ENCODE results near the gene NUP50. TPM values are rescaled to one million over a fixed set of nuclear protein-coding genes. Genes with fewer than 3 reads are reported as not detected.

NUP50 gene
- total RNA-seq, 3 donors from 2014 or later (not counting 1 experiment from before 2014, with no cell fraction given) = 63.9 to 99.4 (median 98.6) TPM

DNA sequence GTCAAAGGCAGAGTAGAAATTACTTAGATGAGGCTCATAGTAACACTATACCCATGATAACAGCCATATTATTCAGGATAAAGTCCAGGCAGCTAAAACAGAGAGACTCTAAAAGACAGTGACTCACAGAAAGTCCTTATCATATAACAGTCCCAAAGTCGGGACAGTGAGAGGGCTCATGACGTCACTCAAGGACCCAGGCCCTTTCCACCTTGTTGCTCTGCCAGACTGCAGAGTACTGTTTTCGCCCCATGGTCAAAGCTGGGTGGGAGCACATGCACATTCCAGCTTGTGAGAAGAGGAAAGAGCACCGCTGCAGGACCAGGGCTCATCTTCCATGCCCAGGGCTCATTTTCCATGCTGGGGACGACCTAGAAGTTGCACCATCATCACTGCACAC lies 29.4 kb upstream of the NUP50 start:
- TF ChIP-seq, protein P1, sequence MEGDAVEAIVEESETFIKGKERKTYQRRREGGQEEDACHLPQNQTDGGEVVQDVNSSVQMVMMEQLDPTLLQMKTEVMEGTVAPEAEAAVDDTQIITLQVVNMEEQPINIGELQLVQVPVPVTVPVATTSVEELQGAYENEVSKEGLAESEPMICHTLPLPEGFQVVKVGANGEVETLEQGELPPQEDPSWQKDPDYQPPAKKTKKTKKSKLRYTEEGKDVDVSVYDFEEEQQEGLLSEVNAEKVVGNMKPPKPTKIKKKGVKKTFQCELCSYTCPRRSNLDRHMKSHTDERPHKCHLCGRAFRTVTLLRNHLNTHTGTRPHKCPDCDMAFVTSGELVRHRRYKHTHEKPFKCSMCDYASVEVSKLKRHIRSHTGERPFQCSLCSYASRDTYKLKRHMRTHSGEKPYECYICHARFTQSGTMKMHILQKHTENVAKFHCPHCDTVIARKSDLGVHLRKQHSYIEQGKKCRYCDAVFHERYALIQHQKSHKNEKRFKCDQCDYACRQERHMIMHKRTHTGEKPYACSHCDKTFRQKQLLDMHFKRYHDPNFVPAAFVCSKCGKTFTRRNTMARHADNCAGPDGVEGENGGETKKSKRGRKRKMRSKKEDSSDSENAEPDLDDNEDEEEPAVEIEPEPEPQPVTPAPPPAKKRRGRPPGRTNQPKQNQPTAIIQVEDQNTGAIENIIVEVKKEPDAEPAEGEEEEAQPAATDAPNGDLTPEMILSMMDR (IDR thresholded peaks at IDR 0.05) = no peak
- Histone ChIP-seq H3K36me3 (ENCODE audit: control insufficient read depth, insufficient read depth, low read length) (peaks cover 16% of the 10 kb centered on the region), H3K27ac (ENCODE audit: low read length) (no peak overlapping the region)

DNA sequence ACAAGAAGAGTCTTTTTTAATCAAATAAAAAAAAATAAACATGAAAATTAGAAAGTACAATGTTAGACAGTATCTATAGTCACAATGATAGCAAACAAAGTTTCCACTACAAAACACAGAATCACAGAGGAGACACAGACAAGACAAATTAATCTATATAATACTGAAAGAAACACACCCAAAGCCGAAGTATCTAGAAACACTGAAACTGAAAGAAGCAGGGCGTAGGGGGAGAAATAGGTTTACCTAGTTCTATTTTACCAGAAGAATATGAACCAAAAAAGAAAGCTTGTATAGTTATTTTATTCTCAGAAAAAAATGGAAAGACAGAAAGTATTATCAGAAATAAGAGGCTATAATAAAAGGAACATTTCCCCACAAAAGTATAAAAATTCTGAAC lies 27.1 kb upstream of the NUP50 start:
- ATAC-seq (no peak), DNase-seq (no peak)
- Histone ChIP-seq H3K9me3 (ENCODE audit: control insufficient read depth, insufficient read depth, low read length) (peaks cover 5% of the 10 kb centered on the region), H3K36me3 (ENCODE audit: control insufficient read depth, insufficient read depth, low read length) (peaks cover 16% of the 10 kb centered on the region), H3K27me3 (ENCODE audit: control insufficient read depth, insufficient read depth, low read length) (no peaks in the 10 kb centered on the region), H3K4me1 (ENCODE audit: control insufficient read depth, insufficient read depth, low read length) (no peaks in the 10 kb centered on the region), H3K27ac (ENCODE audit: low read length) (no peak overlapping the region), H3K4me3 (ENCODE audit: low read length) (no peak overlapping the region)
- no peaks in the 10 kb centered on the region for H3K27me3 Mint-ChIP-seq (ENCODE audit: low read depth in 2 of 2)
- H3K9me3 Mint-ChIP-seq = no peaks in the 10 kb centered on the region
- TF ChIP-seq, protein P1 (IDR thresholded peaks at IDR 0.05) = no peak
- no peak overlapping the region for H3K4me3 Mint-ChIP-seq
- intact Hi-C loops (cut with micrococcal nuclease) = no loop called here
- no peak overlapping the region for H3K27ac Mint-ChIP-seq
- H3K4me1 Mint-ChIP-seq = no peaks in the 10 kb centered on the region
- H3K36me3 Mint-ChIP-seq = peaks cover 11% of the 10 kb centered on the region
- no CpG with 5 or more reads among the region's 2 CpGs for WGBS (ENCODE audit: insufficient coverage)

More for the DNA sequence above, 29.4 kb upstream of the NUP50 start:
- Histone ChIP-seq H3K4me1 (ENCODE audit: control insufficient read depth, insufficient read depth, low read length) (peaks cover 21% of the 10 kb centered on the region), H3K27me3 (ENCODE audit: control insufficient read depth, insufficient read depth, low read length) (no peaks in the 10 kb centered on the region), H3K9me3 (ENCODE audit: control insufficient read depth, insufficient read depth, low read length) (peaks cover 5% of the 10 kb centered on the region), H3K4me3 (ENCODE audit: low read length) (no peak overlapping the region)
- DNase-seq (no peak), ATAC-seq (no peak)
- Mint-ChIP-seq H3K27ac (no peak overlapping the region), H3K9me3 (no peaks in the 10 kb centered on the region), H3K27me3 (ENCODE audit: low read depth in 2 of 2) (no peaks in the 10 kb centered on the region), H3K36me3 (peaks cover 11% of the 10 kb centered on the region), H3K4me3 (no peak overlapping the region), H3K4me1 (peaks cover 18 to 19% of the 10 kb centered on the region in 2 donors)
- WGBS (ENCODE audit: insufficient coverage) = over 99% methylated on average over 5 of the region's 5 CpGs
- intact Hi-C loops (cut with micrococcal nuclease) = no loop called here

GRCh38 chr22:45139693-45140092 lies 24.0 kb upstream of the NUP50 start:
- Mint-ChIP-seq H3K9me3 (no peaks in the 10 kb centered on the region), H3K27me3 (ENCODE audit: low read depth in 2 of 2) (no peaks in the 10 kb centered on the region), H3K4me1 (peaks cover 0 to 5% of the 10 kb centered on the region in 2 donors), H3K27ac (no peak overlapping the region), H3K36me3 (peaks cover 2% of the 10 kb centered on the region), H3K4me3 (no peak overlapping the region)
- TF ChIP-seq, protein P1 (IDR thresholded peaks at IDR 0.05) = no peak
- H3K4me3 ChIP-seq (ENCODE audit: low read length) = no peak overlapping the region
- peaks cover 3% of the 10 kb centered on the region for H3K36me3 ChIP-seq (ENCODE audit: control insufficient read depth, insufficient read depth, low read length)
- H3K4me1 ChIP-seq (ENCODE audit: control insufficient read depth, insufficient read depth, low read length) = no peaks in the 10 kb centered on the region
- no peak overlapping the region for H3K27ac ChIP-seq (ENCODE audit: low read length)
- H3K9me3 ChIP-seq (ENCODE audit: control insufficient read depth, insufficient read depth, low read length) = no peaks in the 10 kb centered on the region
- ATAC-seq = no peak
- no peaks in the 10 kb centered on the region for H3K27me3 ChIP-seq (ENCODE audit: control insufficient read depth, insufficient read depth, low read length)
- 95% methylated on average over 6 of the region's 6 CpGs for WGBS (ENCODE audit: insufficient coverage)
- no peak for DNase-seq
- intact Hi-C loops (cut with micrococcal nuclease) = no loop called here

DNA sequence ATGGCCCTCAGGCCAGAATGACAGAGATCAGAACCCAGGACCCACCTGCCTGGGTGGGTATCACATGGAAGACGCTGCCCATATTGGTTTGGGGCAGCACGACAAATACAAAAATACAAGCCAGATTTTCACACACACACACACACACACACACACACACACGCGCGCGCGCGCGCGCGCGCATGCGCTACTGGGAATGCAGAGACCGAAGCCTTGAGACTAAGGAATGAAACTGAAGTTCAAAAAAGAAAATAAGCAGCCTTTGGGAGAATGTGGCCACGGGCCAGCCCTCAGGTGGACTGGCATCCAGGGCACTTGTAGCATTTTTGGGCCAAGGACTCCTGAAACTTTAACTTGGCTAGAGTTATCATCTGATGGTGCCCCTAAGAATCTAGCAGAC lies 21.3 kb upstream of the NUP50 start:
- TF ChIP-seq, protein P1 (IDR thresholded peaks at IDR 0.05) = no peak
- DNase-seq = no peak
- WGBS (ENCODE audit: insufficient coverage) = 72% methylated on average over 15 of the region's 15 CpGs
- Histone ChIP-seq H3K9me3 (ENCODE audit: control insufficient read depth, insufficient read depth, low read length) (no peaks in the 10 kb centered on the region), H3K27ac (ENCODE audit: low read length) (no peak overlapping the region), H3K4me3 (ENCODE audit: low read length) (no peak overlapping the region), H3K4me1 (ENCODE audit: control insufficient read depth, insufficient read depth, low read length) (no peaks in the 10 kb centered on the region), H3K27me3 (ENCODE audit: control insufficient read depth, insufficient read depth, low read length) (no peaks in the 10 kb centered on the region), H3K36me3 (ENCODE audit: control insufficient read depth, insufficient read depth, low read length) (no peaks in the 10 kb centered on the region)
- intact Hi-C loops (cut with micrococcal nuclease) = no loop called here
- H3K4me1 Mint-ChIP-seq = peaks cover 0 to 5% of the 10 kb centered on the region in 2 donors
- H3K27me3 Mint-ChIP-seq (ENCODE audit: low read depth in 2 of 2) = no peaks in the 10 kb centered on the region
- H3K4me3 Mint-ChIP-seq = no peak overlapping the region
- H3K9me3 Mint-ChIP-seq = no peaks in the 10 kb centered on the region
- no peak overlapping the region for H3K27ac Mint-ChIP-seq
- no peaks in the 10 kb centered on the region for H3K36me3 Mint-ChIP-seq
- ATAC-seq = no peak

All from natural killer cell (primary cell).